Muscle of leg (tissue), 11 donors: ENCODE measurements around the gene UBQLN1. TPM values are rescaled to one million over a fixed set of nuclear protein-coding genes. Genes with fewer than 3 reads are reported as not detected.

Experiments
- DNase-seq: peaks from one replicate; pipeline ENCODE4 v3.0.0; 2013
- H3K27ac ChIP-seq: one replicate; pipeline ENCODE4 v1.5.1; 2013; ENCODE audit warnings: mild to moderate bottlenecking, low read length, control low read depth
- H3K27me3 ChIP-seq: one replicate; pipeline ENCODE4 v1.6.1; 2013; ENCODE audit warnings: low read length; ENCODE audit not compliant: control insufficient read depth, insufficient read depth
- H3K36me3 ChIP-seq: one replicate; pipeline ENCODE4 v1.6.1; 2013; ENCODE audit warnings: low read length; ENCODE audit not compliant: control insufficient read depth, insufficient read depth
- H3K4me1 ChIP-seq: one replicate; pipeline ENCODE4 v1.6.1; 2013; ENCODE audit warnings: low read length; ENCODE audit not compliant: control insufficient read depth, insufficient read depth
- H3K4me3 ChIP-seq: one replicate; pipeline ENCODE4 v1.5.1; 2013; ENCODE audit warnings: low read length, control low read depth
- H3K9me3 ChIP-seq: replicated peaks from 2 replicates; pipeline ENCODE4 v1.6.1; 2013; ENCODE audit warnings: low read depth, low read length; ENCODE audit not compliant: control insufficient read depth
- WGBS: methylation state at CpG from one replicate; pipeline ENCODE4 v1.1.5; 2013; ENCODE audit warnings: missing lambda C conversion rate; ENCODE audit not compliant: insufficient coverage; 5-methylcytosine and 5-hydroxymethylcytosine counted together
- polyA plus RNA-seq, 8 donors: library from polyadenylated mRNA; unstranded; fragments of 120-200 nt; gene quantifications; one replicate each; pipeline versions ENCODE4 v1.2.1 to v1.2.3, GENCODE V29; 2013; ENCODE audit warnings: inconsistent platforms in 1 of 8, low replicate concordance in 1 of 8; ENCODE audit not compliant: insufficient read length in 8 of 8, insufficient read depth in 1 of 8
- total RNA-seq: library from RNA; stranded (reverse); fragments of 120-200 nt; gene quantifications from one replicate; pipeline ENCODE4 v1.2.4, GENCODE V29; 2013

Gene UBQLN1
- total and polyA plus RNA-seq, 9 donors: 56.3 to 81.8 (median 68.0) TPM

DNA sequence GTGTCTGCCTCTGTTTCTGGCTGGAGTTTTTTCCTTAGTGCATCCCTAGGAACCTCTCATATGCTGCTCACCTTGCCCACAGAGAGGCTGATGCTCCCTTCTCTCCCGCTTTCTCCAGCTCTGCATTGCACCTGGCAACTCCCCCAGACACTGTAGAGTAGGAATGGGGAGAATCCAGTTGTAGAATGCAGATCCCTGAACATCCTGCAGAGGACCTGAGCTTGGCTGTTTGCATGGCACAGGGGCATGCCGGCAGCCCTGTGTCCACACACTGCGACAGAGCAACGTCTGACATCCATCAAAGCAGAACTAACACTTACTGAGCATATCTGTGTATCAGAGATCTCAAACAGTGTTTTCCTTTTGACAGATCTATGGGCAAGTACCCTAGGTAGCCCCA is 65.0 kb downstream of the UBQLN1 start:
- H3K36me3 ChIP-seq: peaks cover 2% of the 10 kb centered on the region
- no peak for DNase-seq
- no peaks in the 10 kb centered on the region for H3K4me1 ChIP-seq
- no peak overlapping the region for H3K4me3 ChIP-seq
- no peaks in the 10 kb centered on the region for H3K9me3 ChIP-seq
- no peak overlapping the region for H3K27ac ChIP-seq
- 79% methylated on average over 3 of the region's 4 CpGs for WGBS
- H3K27me3 ChIP-seq: no peaks in the 10 kb centered on the region

DNA sequence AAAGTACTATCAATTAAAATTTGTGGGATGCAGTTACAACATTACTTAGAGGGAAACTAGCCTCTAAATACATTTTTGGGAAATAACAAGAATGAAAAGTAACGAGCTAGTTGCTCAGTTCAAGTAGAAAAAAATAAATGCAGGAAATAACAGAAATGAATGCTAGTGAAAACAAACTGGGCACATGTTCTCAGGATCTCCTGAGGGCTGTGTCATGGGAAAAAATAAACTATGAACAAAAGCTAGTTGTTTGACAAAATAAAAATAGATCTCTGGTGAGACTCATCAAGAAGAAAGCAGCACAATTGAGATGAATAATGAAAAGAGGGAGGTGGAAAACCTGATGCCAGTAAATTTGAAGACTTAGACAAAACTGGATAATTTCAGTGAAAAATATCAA is 68.5 kb downstream of the UBQLN1 start:
- Histone ChIP-seq H3K4me1 (no peaks in the 10 kb centered on the region), H3K27ac (no peak overlapping the region), H3K27me3 (no peaks in the 10 kb centered on the region), H3K4me3 (no peak overlapping the region), H3K9me3 (no peaks in the 10 kb centered on the region), H3K36me3 (peaks cover 2% of the 10 kb centered on the region)
- no CpG with 5 or more reads among the region's 1 CpG for WGBS
- DNase-seq: no peak

DNA sequence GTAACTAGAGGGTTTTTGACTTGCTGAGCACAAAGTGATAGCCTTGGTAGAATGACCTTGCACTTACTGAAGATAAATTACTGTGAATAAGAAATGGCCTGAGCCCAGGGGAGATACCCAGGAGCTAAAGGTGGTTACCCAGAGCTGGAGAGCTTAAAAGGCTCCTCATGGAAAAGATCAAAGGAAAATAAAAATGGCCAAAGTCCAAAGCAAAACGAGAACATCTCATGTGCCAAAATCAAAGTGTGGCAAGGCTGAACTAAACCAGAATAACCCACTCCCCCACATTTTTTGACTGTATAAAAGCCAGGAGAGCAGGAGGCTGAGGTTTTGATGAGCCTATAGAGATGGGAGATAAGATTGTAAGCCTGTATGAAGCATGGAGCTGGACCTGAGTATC is 70.4 kb downstream of the UBQLN1 start:
- no peak overlapping the region for H3K4me3 ChIP-seq
- no CpG with 5 or more reads among the region's 1 CpG for WGBS
- H3K27ac ChIP-seq: no peak overlapping the region

DNA sequence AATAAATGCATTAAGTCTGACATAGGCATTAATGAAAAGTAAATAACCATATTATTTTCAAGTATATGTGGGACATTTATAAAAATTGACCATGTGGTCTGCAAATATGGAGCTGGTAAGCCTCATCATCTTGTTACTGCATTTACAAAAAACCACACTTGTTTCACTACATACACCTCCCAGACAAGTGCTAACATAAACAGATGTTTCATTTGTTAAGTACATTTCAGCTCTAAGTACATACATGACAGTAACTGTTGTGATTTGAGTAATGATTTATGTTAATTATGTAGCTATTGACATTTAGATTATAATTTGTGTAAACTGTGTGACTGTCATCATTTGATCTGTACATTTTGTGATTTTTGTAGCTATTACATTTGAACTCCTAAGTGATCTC is 70.9 kb downstream of the UBQLN1 start:
- Histone ChIP-seq H3K4me3 (no peak overlapping the region), H3K4me1 (no peaks in the 10 kb centered on the region), H3K36me3 (no peaks in the 10 kb centered on the region), H3K9me3 (no peaks in the 10 kb centered on the region), H3K27me3 (no peaks in the 10 kb centered on the region), H3K27ac (no peak overlapping the region)
- no peak for DNase-seq

More for the DNA sequence above, 70.4 kb downstream of the UBQLN1 start:
- no peaks in the 10 kb centered on the region for H3K36me3 ChIP-seq
- no peaks in the 10 kb centered on the region for H3K27me3 ChIP-seq
- H3K9me3 ChIP-seq: no peaks in the 10 kb centered on the region
- DNase-seq: no peak
- no peaks in the 10 kb centered on the region for H3K4me1 ChIP-seq

DNA sequence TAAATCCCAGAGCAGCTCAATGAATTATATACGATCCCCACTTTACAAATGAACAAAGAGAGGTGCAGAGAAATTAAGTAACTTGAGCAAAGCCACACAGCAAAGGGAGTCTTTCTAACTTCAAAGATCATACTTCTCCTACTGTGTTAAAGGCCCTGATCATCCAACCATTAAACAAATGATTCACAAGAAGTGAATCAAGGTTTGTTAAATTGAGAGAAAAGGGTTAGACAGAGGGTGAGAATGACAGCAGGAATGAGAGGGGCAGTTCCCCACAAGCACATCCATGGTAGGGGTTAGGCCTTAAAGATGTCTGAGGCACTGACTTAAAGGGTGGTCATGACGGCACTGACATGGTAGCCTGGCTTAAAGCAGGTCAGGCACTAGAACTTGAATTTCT is 74.1 kb downstream of the UBQLN1 start:
- peaks cover 4% of the 10 kb centered on the region for H3K4me1 ChIP-seq
- H3K27me3 ChIP-seq: no peaks in the 10 kb centered on the region
- H3K9me3 ChIP-seq: no peaks in the 10 kb centered on the region
- no peak overlapping the region for H3K4me3 ChIP-seq
- DNase-seq: no peak
- WGBS: no CpG with 5 or more reads among the region's 2 CpGs
- H3K27ac ChIP-seq: no peak overlapping the region
- H3K36me3 ChIP-seq: peaks cover 8% of the 10 kb centered on the region

DNA sequence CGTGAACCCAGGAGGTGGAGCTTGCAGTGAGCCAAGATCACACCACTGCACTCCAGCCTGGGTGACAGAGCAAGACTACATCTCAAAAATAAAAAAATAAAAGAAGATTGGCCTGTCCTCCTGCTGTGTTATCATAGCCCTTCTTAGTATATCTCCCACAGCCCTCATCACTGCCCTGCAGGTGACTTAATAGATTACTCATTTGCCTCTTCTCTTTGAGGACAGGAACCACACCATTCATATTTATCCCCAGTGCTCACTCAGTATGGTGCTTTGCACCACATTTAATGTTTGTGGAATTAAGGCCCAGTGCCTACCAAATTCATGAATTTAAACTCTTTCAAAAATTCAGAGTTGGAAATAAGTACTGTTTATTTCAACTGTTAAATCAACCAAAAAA is 74.5 kb downstream of the UBQLN1 start:
- Histone ChIP-seq H3K9me3 (no peaks in the 10 kb centered on the region), H3K36me3 (peaks cover 10% of the 10 kb centered on the region), H3K4me1 (peaks cover 4% of the 10 kb centered on the region), H3K4me3 (no peak overlapping the region), H3K27ac (no peak overlapping the region), H3K27me3 (no peaks in the 10 kb centered on the region)
- no peak for DNase-seq
- no CpG with 5 or more reads among the region's 1 CpG for WGBS

DNA sequence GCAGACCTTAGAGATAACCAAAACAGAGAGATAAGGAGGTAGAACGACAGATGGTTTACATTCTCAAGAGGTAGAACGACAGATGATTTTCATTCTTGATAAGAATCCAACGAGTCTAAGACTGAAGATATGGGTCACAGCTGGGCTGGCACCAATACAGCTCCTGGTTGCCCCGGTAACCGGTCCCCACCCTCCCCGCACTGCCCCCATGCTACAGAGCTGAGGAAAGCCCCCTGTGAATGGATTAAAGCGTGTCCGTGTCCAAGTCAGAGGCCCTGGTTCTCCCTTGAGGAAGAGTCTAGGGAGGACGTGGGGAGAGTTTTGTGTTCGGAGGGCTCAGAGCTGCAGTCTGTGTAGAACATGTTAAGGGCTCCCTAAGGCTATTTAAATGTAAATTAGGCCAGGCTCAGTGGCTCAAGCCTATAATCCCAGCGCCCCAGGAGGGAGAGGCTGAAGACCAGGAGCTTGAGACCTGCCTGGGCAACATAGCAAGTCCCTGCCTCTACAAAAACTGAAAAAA is 76.8 kb downstream of the UBQLN1 start:
- no peak overlapping the region for H3K27ac ChIP-seq
- no peaks in the 10 kb centered on the region for H3K27me3 ChIP-seq
- peaks cover 4% of the 10 kb centered on the region for H3K4me1 ChIP-seq
- peaks cover 19% of the 10 kb centered on the region for H3K36me3 ChIP-seq
- DNase-seq: peak; percentile 20
- 26% methylated on average over 4 of the region's 11 CpGs for WGBS
- H3K4me3 ChIP-seq: no peak overlapping the region
- no peaks in the 10 kb centered on the region for H3K9me3 ChIP-seq

DNA sequence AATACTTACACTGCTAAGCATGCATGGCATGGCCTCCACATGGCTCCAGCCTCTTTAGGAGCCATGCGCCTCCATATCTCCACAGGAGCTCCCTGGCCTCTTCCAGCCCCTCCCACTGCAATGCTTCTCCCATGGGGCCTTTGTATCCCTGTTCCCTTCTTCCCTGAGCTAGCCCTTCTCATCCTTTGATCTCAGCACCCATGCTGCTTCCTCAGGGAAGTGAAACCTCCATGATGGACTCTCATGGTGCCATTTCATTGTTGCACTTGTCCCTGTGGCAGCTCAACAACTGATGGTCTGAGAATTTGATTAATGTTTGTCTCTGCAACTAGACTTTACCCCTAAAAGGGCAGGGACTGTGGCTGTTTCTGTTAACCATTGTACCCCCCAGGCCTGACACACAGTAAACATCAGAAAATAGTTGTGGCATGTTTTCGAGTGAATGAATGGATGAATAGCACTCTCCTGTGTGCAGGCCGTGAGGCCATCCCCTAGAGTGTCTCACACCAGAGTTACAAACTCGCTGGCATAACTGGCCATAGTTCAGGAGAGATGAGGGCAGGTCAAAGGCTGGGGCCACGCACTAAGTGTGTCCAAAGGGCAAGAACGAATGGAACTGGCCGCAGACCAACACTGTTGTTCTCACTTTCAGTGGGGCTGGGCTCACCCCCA is 78.2 kb downstream of the UBQLN1 start:
- Histone ChIP-seq H3K9me3 (no peaks in the 10 kb centered on the region), H3K4me1 (peaks cover 4% of the 10 kb centered on the region), H3K27me3 (no peaks in the 10 kb centered on the region), H3K4me3 (no peak overlapping the region), H3K27ac (no peak overlapping the region), H3K36me3 (peaks cover 19% of the 10 kb centered on the region)
- 91% methylated on average over 6 of the region's 7 CpGs for WGBS
- no peak for DNase-seq

DNA sequence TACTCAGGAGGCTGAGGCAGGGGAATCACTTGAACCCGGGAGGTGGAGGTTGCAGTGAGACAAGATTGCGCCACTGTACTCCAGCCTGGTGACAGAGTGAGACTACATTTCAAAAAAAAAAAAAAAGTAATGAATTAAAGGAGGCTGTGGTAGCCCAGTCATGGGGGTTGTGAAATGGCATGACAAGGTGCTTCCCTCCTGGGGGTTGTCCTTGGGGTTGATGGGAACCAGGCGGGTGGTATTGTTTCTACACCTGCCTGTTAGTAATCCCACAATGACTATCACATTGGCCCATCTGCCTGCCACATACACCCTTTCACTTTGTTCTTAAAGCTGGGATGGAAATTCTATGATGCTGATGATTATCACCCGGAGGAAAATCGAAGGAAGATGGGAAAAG is 79.2 kb downstream of the UBQLN1 start:
- DNase-seq: no peak
- no peaks in the 10 kb centered on the region for H3K9me3 ChIP-seq
- H3K27me3 ChIP-seq: no peaks in the 10 kb centered on the region
- peaks cover 10% of the 10 kb centered on the region for H3K4me1 ChIP-seq
- WGBS: 100% methylated on average over 1 of the region's 5 CpGs
- no peak overlapping the region for H3K4me3 ChIP-seq
- peaks cover 19% of the 10 kb centered on the region for H3K36me3 ChIP-seq
- H3K27ac ChIP-seq: no peak overlapping the region

DNA sequence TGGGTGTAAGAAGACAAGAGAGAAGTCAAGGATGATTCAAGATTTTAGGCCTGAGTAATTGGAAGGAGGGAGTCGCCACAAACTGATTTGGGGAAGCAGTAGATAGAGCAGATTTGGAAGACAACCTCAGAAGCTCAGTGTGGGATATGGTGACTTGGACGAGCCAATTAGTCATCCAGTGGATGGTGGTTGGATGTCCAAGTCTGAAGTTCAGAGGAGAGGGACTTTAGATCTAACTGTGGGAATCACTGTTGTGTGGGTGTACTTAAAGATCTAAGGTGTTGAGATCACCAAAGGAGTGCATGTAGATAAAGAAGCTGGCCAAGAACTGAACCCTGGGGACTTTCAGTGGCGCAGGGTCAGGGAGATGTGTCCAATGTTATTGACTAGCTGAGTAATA is 82.6 kb downstream of the UBQLN1 start:
- peaks cover 19% of the 10 kb centered on the region for H3K36me3 ChIP-seq
- no peaks in the 10 kb centered on the region for H3K9me3 ChIP-seq
- no peak overlapping the region for H3K27ac ChIP-seq
- 87% methylated on average over 3 of the region's 3 CpGs for WGBS
- H3K27me3 ChIP-seq: peaks cover 4% of the 10 kb centered on the region
- peaks cover 14% of the 10 kb centered on the region for H3K4me1 ChIP-seq
- H3K4me3 ChIP-seq: no peak overlapping the region
- DNase-seq: no peak

DNA sequence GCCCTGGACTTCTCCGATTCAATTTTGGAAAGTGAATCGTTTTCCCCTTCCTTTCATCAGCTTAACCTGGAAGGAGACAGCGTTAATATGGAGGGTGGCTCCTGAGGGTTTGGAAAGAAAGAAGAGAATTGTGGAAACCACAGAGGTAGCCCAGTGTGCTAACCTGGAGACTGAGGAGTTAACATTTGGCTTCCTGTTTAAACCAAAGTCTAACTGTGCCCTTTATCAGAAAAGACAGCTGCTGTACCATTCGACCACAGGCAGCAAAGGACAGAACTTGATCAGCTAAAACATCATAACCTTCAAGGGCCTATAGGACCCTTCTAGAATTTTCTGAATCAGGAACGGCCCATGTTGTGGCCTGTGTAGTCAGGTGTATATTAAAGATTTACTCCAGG is 84.1 kb downstream of the UBQLN1 start:
- DNase-seq: no peak
- Histone ChIP-seq H3K27ac (peak overlapping the region; percentile 90), H3K4me3 (peak overlapping the region; percentile 73), H3K4me1 (peaks cover 14% of the 10 kb centered on the region), H3K9me3 (no peaks in the 10 kb centered on the region), H3K27me3 (peaks cover 4% of the 10 kb centered on the region), H3K36me3 (peaks cover 11% of the 10 kb centered on the region)
- no CpG with 5 or more reads among the region's 5 CpGs for WGBS
